HG02571 (cell line): ENCODE results near the gene SEMA3F.

Source experiments
- ATAC-seq: cut with Tn5 transposase; IDR thresholded peaks from one replicate; pipeline ENCODE4 v1.9.1; 2021; ENCODE audit warnings: mild to moderate bottlenecking, moderate library complexity; ENCODE audit not compliant: unreplicated experiment

The SEMA3F gene

GRCh38 chr3:50190936-50191660, 36.0 kb downstream of the SEMA3F start, which contains the start of gene GNAT1:
Gene GNAT1 (plus strand): TSS chr3:50191610. CDS start chr3:50191726, 116 bp downstream.
- no peak for ATAC-seq

- no peak for ATAC-seq
Measured at GRCh38 chr3:50192124-50192523, 37.0 kb downstream of the SEMA3F start.

GRCh38 chr3:50192689-50193141, 37.6 kb downstream of the SEMA3F start:
- ATAC-seq = no peak

GRCh38 chr3:50193286-50193685, 38.2 kb downstream of the SEMA3F start:
- no peak for ATAC-seq

GRCh38 chr3:50193746-50194127, 38.6 kb downstream of the SEMA3F start:
- ATAC-seq = no peak

GRCh38 chr3:50194128-50194902, 39.2 kb downstream of the SEMA3F start:
- ATAC-seq = no peak

GRCh38 chr3:50194903-50195500, 39.9 kb downstream of the SEMA3F start:
- no peak for ATAC-seq

GRCh38 chr3:50195501-50196252, 40.6 kb downstream of the SEMA3F start:
- ATAC-seq = no peak

GRCh38 chr3:50196253-50196801, 41.2 kb downstream of the SEMA3F start:
- ATAC-seq = no peak

- no peak for ATAC-seq
Measured at GRCh38 chr3:50201573-50202315, 46.6 kb downstream of the SEMA3F start.

- ATAC-seq = no peak
Measured at GRCh38 chr3:50202353-50203112, 47.4 kb downstream of the SEMA3F start.

GRCh38 chr3:50203113-50203808, 48.1 kb downstream of the SEMA3F start:
- no peak for ATAC-seq

GRCh38 chr3:50203809-50204803, 49.0 kb downstream of the SEMA3F start:
- ATAC-seq = no peak

- no peak for ATAC-seq
Measured at GRCh38 chr3:50204804-50205412, 49.8 kb downstream of the SEMA3F start, which contains the start of gene SLC38A3. Gene SLC38A3 (plus strand): TSS chr3:50205271. CDS start chr3:50214200, 8,929 bp downstream.

GRCh38 chr3:50205413-50206276, 50.5 kb downstream of the SEMA3F start:
- no peak for ATAC-seq
